GM21737 (cell line): ENCODE results near the gene TGM3.

Source experiments
- ATAC-seq: cut with Tn5 transposase; IDR thresholded peaks from one replicate; pipeline ENCODE4 v1.9.1; 2021; ENCODE audit warnings: mild to moderate bottlenecking, moderate library complexity; ENCODE audit not compliant: unreplicated experiment

The TGM3 gene

DNA sequence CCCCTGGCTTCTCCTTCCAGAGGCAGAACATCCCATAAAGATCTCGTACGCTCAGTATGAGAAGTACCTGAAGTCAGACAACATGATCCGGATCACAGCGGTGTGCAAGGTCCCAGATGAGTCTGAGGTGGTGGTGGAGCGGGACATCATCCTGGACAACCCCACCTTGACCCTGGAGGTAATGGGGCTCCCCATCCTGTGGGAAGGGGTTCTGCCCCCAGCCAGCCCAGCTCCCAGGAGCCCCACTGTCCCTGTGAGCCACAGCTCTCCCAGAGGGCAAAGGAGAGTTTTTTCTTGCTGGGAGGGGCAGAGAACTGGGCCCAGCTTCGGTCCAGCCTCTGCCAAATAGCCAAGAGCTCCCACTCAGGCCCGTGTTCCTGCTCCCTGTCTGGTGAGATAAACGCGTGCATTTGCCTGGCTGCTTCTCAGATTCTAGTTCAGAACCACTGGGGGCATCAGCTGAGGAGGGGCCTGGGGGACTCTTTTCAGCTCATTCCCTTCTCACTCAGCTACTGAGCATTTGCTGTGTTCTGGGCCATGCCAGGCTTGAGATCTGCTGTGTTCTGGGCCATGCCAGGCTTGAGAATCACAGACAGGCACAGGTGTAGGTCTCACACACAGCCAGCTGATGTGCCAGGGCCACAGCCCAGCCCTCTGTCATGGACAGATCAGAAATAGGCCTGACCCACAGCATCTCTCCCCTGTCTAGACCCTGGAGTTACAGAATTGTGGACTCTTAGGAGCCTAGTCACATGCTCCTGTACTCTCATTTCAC, 39.5 kb downstream of the TGM3 start:
- no peak for ATAC-seq

DNA sequence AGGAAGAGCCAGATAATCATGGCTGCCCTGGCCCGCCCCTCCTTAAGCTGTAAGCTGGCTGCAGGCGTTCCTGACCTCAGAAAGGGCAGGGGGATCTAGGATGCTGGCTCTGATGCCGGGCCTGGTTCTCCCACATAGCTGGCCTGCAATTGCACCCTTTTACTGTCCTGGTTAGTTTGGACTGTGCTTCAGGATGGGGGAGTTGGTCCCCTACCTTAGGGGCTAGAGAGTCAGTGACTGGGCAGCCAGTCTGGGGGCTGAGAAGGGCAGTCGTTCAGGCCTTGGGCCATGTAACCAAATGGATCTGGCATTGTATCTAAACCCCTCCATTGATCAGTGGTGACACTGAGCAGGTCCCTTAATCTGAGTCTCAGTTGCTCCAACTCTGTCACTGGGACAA, 40.7 kb downstream of the TGM3 start:
- ATAC-seq = no peak

DNA sequence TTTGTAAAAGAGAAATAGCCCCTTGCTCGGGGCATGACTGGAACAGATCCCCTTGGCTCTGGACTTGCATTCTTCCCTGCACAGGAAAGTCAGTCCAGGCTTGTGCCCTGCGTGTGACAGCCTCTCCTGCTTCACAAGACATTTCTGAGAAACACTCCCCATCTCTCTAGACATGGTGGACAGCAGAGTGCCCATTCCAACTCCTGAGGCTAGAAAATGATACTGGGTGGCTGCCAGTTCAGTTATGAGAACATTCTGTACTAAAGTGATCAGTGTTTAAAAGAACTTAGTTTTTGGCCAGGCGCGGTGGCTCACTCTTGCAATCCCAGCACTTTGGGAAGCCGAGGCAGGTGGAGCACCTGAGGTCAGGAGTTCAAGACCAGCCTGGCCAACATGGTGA, 41.3 kb downstream of the TGM3 start:
- ATAC-seq = no peak

DNA sequence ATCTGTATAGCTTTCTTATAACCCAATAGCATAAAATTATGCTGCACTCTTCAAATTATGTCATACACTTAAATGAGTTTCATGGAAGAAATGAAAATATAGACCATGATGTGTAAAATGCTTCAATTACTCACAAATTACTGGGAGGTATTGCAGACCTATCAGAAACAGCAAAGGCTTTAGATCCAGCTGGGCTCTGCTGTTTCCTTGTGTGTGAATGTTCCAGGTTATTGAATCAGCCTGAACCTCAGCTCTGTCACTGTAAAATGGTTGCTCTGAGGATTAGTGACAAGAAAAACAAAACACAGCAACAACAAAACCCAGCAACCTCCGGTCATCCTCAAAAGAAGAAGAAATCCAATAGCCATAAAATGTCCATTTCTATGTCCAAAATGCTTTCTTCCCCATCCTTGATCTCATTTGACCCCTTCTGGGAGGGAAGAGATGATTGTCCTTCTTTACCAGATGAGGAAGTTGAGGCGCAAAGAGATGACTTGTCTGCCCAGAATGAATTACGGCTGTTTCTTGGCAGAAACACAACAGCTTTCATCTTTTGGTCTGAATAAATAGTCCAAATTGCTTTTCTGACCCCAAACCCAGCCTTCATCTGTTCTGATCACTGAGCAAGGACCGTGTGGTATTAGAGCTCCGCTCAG, 42.7 kb downstream of the TGM3 start:
- ATAC-seq = no peak

DNA sequence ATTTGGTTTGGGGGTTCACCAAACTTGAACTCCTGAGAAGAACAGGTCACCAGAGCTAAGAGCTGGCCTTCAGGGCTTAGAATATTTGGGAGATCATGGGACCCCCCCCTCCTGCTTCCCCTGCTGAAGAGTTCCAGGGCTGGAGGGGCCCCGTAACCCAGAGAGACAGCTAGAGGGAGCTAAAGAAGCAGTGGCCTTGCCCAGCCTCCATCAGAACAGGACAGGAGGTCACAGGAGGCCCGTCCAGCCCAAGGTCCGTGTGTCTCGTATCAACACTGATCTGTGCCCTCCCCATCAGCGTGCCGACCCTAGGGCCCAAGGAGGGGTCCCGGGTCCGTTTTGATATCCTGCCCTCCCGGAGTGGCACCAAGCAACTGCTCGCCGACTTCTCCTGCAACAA, 44.3 kb downstream of the TGM3 start:
- ATAC-seq = no peak

DNA sequence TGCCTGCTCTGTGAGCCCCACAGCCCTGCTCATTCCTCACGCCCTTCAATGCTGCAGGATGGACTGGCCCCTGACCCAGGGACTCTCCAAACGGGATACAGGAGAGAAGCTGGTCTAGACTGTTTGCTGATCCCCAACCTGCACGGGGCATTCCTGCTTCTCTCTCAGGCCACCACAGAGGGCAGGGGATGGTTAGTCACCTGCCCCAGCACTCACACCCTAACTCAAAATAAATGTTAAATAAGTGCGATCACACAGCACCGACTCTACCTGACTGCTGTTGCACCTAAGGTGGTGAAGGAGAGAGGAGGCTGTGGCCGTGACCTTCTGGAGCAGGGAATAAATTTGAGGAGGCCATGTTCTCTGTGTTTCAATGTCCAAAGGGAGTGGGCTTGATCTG, 45.0 kb downstream of the TGM3 start:
- no peak for ATAC-seq

DNA sequence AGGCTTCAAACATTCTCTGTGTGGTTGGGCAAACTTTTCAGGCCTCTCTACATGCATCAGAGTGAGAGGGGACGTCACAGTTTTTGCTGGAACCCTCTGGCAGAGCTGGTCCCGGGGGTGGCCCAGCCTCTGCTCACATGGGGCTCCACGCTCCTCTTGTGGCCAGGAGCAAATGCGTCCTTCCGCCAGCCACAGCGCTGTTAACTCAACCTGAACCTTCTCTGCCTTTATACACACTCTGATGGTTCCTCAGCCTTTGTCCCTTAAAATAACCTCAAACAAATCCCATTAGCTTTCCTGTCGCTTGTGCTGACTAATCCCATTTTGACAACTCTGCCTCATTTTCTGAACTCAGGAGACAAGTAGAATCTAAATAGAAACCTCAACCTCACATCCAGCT, 45.5 kb downstream of the TGM3 start:
- no peak for ATAC-seq

DNA sequence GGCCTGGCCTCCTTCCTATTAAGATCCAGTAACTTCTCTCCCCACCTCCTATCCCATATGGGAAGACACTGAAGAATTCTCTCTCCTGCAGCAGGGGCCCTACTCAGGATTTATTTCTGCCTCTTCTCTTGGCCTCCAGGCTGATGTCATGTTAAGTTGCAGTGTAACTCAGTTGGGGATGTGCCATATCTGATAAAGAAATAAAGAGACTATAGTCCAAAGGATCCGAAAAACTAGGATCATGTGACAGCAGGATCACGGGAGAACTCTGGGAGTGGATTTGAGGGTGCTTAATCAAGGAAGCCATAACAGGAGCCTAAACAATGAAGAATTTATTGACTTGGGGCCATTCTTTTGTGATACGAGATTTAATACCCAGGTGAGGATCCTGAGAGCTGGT, 46.4 kb downstream of the TGM3 start:
- no peak for ATAC-seq

DNA sequence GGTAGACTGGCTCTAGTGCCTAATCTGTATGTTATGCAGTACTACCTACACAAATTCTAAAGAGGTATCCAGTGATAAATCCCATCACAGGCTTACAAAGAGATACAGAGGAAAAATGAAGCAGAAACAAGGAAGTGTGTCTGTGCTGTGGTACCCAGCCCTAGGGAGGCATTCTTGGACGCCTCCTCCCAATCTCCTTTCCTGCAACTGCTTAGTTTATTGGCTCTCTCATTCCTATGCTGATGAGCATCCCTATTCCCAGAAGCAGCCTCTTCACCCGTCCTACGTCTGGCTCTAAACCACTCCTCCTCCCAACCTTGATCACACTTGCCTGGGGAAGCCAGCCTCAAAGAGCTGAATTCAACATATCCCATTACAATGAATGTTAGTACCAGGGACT, 50.4 kb downstream of the TGM3 start:
- no peak for ATAC-seq

DNA sequence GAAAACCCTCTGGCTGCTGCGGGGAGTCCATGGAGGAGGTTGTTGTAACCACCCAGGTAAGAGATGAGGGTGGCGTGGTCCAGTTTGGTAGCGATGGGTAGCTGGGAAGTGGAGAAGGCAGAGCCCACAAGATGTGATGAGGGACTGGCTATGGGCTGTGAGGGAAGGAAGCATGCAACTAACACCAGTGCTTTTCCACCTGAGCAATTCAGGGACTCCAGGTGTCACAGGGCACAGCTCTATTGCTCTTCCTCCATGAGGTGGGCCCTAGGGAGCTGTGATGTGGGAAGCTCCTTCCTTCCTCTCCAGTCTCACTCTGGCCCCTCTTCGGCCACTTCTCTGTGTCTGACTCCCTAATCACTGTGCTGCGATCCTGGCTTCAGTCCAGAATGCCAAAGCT, 52.5 kb downstream of the TGM3 start:
- no peak for ATAC-seq

DNA sequence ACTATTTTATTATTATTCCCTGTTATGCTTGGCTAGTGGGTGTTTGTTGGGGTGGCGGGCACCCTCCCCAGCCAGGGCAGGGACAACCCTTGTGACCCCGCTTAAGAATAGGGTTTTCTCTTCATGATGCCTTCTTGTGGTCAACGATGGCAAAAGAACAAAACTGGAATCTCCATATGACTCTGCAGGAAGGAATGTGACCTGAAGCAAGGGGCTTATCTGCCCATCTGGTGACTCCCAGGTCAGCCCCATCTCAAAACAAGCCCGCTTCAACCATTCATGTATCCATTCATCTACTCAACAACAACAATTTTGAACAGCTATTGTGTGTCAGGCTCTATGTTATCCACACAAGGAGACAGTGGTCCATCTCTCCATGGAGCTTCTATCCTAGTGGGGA, 54.0 kb downstream of the TGM3 start:
- no peak for ATAC-seq

DNA sequence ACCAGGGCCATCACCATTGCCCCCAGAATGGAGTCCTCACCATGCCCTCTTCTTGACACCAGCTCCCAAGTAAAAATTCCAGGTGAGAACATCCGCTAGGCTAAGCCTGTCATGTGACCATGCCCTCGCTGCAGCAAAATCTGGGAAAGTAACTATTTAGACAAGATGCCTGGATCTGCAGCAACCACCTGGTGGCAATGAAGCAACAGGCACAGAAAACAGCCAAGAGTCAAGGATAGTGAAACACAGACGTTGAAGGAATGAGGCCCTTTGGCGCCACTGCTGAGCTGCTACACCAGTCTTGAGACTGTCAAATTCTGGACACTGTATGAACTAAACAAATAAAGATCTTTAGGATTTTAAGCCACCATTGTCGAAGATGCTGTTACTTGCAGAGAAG, 54.8 kb downstream of the TGM3 start:
- ATAC-seq = no peak

DNA sequence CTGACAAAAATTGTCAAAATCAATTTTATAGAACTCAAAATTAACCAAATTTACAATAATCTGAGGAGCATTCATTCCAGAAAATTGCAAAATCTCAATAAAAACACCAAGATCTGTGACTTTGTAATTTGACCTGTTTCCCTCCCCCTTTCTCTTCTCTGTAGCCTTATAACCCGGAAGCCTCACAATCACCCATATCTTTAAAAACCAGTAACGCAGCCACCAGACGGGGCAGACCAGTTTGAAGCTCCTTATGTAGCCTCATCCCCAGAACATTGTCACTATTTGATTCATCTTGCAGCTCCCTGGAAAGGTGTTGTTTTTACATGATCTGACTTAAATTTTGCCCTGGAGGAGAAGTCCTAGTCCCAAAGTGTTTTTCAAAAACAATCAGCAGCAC, 57.4 kb downstream of the TGM3 start:
- ATAC-seq = no peak

DNA sequence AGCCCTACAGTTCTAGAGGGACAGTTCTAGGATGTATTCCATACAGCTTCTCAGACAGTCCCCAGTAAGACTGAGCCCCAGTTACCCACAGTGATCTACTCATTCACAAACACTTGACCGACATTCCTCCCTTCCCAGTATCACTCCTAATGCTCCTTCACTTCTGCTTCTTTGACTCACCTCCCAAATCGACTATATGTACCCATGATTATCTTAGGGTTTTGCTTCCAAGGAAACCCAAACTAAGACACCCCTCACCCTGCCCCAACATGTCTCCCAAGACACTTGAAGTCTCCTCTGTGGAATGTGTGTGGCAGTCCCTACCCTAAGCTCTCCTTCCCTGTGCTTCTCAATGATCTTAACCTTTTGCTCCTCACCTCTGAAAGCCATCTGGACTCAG, 61.3 kb downstream of the TGM3 start:
- ATAC-seq = no peak

DNA sequence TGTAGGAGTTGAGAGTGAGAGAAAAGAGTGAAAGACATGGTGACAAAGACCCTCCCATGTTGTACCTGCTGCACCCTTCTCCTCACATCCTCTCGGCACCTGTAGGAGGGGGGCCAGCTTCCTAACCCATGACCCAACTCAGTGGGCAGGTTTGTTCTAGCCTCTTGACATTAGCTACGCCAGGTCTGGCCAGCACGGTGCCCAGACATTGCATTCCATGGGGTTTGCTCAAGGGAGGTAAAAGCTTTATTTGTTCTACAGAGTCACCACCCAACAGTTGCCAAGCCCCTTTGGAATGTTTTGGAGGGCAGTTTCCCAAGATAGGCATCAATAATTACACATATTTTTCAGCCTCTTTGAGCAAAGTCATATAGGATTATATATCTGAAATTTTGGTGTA, 62.2 kb downstream of the TGM3 start:
- ATAC-seq = no peak

DNA sequence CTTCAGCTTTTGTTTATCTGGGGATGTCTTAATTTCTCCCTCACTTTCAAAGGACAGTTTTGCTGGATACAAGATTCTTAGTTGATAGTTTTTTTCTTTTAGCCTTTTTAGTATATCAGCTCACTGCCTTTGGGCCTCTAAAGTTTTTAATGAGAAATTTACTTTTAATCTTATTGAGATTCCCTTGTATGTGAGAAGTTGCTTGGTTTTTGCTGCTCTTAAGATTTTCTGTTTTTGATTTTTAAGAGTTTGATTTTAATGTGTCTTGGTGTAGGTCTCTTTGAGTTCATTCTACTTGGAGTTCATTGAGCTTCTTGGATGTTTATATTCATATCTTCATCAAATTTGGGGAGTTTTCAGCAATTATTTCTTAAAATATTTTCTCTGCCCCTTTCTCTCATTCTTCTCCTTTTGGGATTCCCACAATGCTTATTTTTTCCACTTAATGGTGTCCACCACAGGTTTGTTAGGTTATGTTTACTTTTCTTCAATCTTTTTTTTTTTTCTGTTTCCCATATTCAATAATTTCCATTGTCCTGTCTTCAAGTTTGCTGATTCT, 65.3 kb downstream of the TGM3 start:
- ATAC-seq = no peak

DNA sequence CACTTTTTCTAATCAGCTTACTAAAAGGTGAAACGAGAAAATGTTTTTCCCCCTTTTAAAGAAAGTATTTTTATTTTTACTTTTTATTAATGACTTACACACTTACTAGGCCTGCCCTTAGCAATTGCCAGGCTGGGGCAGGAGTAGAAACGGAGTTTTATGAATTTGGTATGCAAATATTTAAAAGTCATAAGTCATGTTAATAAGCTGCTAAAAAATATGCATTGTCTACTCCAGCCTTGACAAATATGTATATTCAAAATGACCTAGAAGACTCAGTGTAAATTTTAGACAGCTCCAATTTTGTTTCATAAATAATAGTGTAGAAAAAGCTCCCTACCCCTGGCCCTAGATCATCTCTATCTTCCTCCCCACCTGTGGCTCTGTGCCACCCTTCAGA, 67.4 kb downstream of the TGM3 start:
- no peak for ATAC-seq

DNA sequence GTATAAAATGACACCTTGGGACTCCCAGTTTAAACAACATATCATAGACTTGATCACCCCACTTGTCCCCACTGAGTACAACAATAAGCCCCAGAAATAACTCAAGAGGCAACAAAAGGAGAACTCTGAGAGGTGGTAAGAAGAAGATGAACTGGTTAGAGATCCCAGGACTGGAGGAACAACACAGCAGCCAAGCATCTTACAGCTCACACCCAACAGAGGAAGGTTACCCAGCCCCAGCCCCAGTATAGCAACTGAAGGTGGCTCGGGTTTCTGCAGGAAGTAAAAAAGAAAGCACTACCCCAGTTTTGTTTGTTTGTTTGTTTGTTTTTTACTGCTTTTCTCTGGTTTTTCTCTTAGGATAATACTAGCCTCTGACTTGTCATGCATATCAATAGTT, 67.8 kb downstream of the TGM3 start:
- ATAC-seq = no peak

DNA sequence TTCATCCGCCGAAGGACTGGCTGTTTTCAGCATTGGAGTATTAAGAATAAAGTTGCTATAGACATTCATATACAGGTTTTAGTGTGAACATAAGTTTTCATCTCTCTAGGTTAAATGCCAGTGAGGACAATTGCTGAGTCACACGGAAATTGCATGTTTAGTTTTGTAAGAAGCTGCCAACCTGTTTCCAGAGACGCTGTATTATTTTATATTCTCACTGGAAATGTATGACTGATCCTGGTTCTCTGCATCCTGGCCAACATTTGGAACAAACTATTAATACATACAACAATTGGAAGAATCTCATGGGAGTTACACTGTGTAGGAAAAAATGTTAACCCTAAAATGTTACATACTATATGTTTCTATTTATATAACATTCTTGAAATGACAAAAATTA, 68.2 kb downstream of the TGM3 start:
- ATAC-seq = no peak

DNA sequence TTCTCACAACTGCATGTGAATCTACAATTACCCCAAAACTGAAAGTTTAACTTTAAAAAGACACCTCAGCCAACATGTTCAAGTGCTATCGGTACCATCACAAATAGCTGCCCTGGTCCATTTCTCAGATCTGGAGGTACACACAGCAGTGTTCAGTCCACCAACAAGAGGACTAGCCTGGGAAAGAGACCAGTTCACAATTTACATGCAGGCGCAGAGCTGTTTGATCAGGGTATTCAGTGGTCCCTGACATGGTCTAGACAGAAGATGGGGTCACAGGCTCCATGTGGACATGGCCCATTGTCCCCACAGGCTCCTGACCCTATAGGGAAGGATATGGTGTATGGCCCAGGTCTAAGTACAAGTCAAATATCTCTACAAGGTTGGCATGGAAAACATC, 69.3 kb downstream of the TGM3 start:
- ATAC-seq = no peak

DNA sequence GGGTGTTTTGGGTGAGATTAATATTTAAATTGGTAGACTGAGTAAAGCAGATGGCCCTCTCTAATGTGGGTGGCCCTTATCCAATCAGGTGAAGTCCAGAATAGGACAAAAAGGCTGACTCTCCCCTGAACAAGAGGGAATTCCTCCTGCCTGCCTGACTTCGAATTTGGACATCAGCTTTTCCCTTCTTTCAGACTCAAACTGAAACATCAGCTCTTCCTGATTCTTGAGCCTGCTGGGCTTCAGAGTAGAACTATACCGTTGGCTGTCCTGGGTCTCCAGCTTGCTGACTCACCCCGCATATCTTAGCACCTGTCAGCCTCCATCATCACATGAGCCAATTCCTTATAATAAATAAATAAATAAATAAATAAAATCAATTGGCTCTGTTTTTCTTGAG, 69.9 kb downstream of the TGM3 start:
- ATAC-seq = no peak

DNA sequence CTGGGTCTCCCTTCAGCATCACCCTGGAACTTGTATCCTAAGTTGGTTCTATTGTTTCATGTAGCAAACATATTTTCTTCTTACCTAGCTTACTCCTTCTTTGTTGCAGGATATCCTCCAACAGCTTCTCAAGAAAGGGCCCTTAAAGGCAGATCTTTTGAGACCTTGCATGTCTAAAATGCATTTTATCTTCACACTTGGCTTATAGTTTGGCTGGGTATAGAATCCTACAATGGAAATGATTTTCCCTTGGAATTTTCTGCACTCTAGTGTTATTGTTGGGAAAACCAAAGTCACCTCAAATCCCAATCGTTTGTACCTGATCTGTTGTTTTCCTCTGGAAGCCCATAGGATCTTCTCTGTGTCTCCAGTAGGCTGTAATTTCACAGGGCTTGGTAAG, 72.8 kb downstream of the TGM3 start:
- no peak for ATAC-seq

DNA sequence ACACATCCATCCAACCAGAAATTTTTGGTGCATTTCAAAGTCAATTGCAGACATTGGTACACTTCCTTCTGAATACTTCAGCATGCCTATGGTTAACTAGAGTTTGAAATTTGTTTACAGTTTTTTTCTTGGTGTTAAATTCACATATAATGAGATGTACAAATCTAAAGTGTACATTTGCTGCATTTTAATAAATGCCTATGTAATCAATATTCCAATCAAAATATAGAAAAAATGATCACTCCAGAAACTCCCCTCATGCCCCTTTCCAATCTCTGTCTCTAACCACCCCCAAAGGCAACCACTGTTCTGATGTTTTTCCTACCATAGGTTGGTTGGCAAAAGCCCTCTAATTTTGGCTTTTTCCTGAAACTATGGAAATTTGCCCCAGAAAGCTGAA, 77.3 kb downstream of the TGM3 start:
- ATAC-seq = no peak
